Measurements from ENCODE around the gene CDH4.

CDH4 gene

DNA sequence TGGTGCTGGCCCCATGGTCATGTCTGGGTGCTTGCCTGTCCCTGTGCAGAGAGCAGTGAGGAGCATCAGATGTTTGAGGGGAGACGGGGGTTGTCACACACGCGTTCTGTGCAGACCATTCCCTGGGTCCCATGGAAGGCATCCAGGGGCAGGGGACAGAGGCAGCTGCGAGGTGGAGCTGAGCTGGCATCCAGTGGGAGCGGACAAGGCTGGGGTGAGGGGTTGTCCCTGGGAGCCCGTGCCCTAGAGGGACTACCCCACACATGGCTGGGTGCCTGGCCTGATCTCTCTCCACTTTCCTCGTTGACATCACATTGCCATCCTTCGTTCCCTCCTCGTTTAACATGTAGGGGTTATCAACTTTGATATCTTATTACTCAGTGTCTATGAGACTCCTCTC, 331.3 kb downstream of the CDH4 start:
- no peak for DNase-seq (ENCODE audit: low spot score)

DNA sequence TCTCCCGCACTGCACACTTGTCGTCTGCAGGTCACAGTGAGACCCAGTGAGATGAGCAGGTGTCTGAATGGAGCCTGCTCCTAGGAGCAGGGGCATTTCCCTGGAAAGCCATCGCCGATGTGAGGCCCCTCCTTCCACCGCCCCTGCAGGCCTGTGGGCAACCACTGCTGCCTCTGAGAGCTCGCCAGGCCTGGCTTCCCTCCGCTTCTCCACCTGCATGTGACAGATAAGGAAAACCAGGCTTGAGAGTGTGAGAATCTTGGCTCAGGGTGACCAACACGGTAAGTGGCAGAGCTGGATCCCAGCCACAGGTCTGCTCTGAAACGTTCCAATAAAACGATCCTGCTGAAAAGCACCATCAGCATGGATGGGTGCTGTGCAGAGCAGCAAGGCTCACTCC, 332.8 kb downstream of the CDH4 start:
- DNase-seq (ENCODE audit: low spot score): no peak

DNA sequence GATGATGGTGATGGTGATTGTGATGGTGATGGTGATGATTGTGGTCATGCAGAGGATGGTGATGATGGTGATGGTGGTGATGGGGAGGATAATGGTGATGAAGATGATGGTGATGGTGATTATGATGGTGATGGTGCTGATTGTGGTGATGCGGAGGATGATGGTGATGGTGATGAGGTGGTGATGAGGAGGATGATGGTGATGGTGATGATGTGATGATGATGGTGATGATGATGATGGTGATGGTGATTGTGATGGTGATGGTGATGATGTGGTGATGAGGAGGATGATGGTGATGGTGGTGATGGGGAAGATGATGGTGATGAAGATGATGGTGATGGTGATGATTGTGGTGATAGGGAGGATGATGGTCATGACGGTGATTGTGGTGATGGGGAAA, 333.7 kb downstream of the CDH4 start:
- no peak for DNase-seq (ENCODE audit: low spot score)

DNA sequence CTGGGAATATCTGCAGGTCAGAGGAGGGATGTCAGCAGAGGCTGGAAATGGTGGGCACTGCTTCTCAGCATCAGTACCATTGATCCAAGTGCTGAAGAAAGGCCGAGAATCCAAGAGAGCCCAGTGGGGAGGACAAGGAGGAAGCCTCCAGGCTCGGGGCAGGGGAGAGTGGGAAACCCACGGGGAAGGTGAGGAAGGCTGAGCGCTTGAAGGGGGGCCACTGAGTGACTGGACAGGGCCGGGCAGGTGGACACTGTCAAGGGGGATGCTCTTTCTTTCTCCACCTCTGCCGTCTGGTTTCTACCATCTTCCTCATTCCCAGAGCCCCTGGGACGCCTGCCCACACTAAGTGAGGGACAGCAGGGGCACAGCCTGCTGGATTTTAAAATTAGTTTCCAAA, 335.0 kb downstream of the CDH4 start:
- no peak for DNase-seq (ENCODE audit: low spot score)

DNA sequence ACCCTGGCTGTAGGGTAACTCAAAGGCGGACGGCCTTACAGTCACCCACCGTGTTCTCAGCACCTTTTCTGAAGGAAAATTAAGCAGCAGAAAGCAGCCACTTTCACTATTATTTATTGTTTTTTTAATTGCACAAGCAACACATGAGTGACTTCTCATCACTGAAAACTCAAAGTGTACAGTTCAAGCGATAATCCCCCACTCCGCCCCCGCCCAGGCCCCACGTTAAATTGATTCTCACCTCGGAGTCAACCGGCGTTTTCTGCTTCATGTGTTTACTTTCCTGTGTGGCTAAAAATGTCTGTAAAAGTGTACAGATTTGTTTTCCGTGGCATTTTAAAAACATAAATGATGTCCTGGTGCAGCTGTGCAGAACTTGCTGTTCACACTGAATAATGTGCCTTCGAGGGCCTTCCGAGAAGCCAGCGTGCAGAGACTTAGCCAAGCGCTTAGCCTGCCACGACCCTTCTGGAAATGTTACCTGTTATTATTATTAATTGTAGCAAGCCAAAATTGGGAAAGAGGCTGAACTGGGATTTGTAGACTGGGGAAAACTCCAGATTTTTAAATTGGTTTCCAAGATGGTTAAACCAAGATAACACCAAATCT, 335.7 kb downstream of the CDH4 start:
- DNase-seq (ENCODE audit: low spot score): no peak

DNA sequence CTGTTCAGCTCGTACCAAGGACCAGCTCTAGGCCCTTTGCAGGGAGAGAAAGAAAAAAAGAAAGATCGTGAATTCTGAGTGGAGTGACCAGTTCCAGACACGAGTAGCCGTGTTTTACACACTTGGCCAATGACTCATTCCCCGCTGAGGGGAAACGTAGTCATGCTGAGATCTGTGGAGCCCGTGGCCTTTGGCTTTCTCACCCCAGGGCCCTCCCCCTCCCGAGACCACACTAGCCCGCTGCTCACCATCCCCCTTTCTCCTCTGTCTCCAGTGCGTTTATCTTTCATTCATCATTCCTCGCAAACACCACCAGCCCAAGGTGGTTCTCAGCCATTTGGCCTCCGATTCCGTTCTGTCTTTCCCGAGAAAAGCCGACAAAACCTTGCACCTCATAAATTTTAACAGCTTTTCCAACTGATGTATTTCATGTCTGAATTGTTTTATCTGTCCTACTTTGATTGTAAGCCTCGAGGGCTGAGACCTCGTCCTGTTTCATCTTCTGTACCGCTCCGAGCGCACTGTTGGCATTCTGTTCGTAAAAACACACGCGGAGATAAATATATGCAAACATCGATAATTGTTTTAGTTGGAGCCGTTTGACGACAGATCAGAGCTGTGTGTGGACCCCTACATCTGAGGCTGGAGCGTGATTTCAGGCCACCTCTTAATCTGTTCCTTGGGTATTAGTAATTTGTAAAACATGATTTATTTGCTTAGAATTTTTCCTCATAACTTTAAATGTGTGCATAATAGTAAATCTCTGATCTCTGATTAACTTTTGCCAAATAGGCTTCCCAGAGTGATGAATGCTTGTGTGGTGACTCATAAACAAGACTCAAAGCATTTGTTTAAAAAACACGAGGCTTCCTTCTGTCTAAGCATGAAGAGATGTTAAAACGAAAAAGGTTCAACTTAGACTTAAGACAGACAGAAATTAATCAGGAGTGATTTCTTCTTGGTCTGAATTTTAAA, 336.6 kb downstream of the CDH4 start:
- no peak for DNase-seq (ENCODE audit: low spot score)

DNA sequence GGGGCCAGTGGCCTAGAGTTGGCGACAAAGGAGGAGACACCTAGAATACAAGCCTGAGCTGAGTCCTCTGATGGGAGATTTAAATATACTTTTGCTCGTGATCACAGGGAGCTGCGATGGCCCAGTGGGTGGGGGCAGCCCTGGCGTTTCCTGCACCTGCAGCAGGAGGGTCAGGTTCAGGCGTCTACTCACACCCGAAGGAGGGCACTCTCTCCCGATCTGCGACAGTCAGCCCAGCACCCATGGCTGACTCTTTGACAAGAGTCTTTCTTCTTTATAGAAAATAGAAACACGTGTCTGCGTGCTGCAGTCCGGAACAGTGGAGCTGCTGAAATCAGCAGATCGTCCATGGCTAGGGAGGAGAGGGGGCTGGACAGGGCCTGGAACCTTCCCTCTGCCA, 338.2 kb downstream of the CDH4 start:
- DNase-seq (ENCODE audit: low spot score): no peak

DNA sequence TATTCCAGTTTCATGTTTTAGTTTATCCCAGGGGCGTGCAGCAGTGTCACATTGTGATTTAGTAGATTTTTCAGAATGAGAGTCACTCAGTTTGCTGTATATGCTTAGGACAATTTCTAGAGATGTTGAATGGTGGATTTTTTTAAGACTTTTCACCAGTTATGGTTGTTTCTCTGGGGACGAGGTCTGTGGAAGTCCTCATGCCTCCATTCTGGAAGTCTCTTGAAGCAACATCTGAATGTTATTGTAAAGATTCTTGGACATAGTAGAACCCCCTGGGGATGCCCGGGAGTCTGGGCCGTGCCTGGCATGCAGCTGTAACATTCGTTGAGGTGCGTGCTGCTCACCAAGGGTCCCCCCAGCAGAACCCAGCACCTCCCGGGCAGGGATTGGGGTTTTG, 341.5 kb downstream of the CDH4 start:
- no peak for DNase-seq (ENCODE audit: low spot score)

DNA sequence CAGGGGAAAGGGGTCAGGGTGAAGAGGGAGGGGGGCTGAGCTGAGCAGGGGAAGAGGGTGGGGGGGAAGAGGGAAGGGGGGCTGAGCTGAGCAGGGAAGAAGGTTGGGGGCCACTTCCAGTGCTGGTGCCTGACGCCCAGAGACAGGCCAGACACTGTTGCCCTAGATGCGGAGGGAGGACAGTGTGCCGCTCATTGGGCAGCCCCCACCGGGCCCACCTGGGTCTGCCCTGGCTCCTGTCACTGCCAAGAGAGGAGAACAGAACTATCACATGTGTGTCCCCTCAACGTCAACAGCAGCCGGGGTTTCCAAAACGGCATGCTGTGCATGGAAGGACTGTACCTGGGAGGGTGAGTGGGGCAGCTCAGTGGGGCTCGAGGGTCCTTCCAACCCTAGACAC, 342.1 kb downstream of the CDH4 start:
- DNase-seq (ENCODE audit: low spot score): no peak

DNA sequence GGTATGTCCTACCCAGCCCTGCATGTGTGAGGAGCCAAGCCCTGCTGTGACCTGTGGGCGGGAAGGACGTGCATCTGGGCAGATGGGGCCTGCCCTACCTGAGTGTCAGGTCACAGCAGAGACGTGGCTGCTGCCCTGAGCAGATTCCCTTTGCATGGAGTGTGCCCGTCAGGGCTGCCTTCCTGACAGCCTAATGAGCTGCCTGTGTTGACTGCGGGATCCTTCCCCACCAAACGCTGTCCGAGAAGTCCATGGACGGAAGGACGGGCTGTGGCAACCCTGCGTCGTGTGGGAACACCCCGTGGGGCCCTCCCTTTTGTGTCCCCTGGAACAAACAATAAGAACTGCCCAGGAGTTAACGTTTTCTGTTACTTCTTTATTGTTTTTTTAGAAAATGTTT, 343.2 kb downstream of the CDH4 start:
- DNase-seq (ENCODE audit: low spot score): no peak

DNA sequence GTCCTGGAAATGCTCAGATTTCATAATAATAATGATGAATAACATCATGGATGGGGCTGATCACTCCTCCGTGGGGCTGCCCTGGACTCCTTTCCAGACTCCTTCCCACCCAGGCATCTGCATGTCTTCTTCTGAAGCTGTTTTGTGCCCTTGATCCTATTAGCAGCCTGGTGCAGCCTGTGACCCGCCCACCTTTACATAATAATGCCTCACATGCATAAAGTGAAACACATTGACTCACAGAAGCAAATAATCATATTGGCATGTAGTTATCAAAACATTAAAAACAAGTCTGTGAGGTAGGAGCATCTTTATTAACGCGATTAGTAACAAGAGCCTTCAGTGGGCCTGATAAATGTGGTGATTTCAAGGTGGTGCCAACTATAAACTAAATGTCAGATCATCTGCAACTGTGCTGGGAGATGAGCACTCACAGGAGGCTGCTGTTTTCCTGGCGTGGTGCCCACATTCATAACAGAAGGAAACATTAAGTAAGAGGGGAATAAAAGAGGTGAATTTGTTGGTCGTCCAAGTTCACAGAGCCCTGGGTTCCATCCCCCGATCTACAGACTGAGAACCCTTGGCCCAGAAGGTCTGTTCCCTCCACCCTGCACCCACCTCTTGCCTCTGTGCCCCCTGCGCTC, 344.7 kb downstream of the CDH4 start:
- DNase-seq (ENCODE audit: low spot score): no peak

DNA sequence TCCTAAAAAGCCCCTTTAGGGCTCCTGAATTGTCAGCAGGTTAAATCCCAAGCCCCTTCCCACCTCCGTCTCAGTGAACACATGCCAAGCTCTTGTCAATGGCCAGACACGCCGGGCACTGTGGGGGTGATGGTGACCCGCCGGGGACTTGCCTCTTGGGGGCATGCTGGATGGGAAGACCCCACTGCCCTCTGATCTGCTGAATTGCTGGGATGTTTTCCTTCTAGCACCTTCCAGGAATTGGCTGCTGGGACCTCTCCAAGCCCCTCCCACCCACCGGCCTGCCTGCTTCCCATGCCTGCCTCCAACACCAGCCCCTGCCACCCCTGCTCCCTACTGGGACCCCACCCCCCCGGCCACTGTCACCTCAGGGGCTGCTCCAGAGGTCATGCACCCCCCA, 345.9 kb downstream of the CDH4 start:
- DNase-seq (ENCODE audit: low spot score): no peak

DNA sequence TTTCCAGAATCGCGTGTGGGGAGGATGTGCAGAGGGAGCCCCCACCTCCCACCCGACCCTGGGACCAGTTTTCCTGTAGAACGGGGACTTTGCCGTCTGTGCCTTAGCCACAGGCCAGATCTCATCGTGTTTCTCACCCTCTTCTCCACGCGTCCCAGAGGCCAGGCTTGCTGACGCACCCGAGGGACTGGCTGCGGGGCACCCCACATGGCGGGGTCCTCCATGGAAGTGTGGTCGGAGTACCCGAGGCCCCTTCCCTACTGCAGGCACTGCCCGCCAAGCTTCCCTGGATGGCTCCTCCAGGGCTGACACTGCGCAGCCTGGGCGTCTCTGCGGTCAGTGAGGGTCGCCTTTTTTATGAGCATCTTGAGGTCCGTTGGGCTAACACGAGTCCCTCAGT, 346.5 kb downstream of the CDH4 start:
- DNase-seq (ENCODE audit: low spot score): no peak

DNA sequence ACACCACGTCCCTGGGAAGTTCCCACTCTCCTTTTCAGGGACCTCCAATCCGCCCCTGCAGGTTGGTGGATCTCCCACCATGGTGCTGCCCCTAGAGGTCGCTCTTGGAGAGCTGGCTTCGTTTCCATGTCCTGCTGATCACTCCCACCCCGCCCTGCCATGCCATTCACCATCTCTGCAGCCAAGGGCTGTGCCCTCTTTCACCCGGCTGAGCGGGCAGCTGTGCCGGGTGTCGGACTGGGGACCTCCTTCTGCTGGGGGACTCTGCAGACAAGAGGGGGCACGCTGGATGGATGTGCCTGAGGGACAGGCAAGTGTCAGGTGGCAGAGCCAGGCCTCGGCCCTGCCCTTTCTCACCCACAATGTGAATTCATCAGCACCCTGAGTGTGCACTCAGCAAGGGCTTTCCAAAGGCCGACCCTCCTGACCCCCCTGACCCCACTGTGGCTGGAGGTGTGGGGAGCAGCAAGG, 347.0 kb downstream of the CDH4 start:
- DNase-seq (ENCODE audit: low spot score): no peak

DNA sequence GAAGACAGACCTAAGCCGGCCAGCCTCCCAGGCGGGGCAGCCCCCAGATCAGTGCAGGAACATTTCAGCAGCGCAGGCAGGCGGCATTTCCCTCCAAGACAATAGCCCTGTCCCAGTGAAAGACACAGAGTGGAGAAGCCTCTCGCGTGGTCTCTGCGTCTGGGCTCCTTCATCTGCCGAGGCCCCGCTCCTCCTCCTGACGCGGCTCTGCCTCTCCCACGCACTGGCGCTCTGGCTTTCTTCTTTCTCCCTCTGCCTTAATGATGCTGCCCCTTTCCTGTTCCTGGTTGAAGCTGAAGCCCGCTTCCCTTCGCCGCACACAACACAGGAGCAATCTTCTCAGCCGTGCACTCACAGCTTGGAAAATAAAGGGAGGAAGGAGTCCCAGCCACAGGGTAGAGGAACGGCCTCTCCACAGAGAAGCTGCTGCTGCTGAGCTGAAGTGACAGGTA, 347.5 kb downstream of the CDH4 start:
- no peak for DNase-seq (ENCODE audit: low spot score)

DNA sequence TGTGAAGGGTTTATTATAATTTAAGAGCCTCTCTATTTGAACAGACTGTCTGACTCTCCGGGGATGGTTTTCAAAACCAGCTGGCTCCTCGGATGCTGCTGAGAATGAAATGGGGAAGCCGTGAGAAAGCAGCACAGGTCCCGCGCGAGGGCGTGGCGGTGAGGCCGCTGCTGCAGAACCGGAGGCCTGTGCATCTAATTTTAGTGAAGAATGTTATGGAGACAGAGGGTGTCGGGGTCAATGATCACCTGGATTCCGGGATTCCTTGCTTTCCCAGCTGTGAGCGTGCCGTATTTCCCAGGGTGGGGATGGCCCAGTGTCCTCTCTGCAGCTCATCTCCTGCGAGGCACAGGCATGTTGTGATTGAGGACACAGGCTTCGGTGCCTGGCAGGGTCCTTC, 348.0 kb downstream of the CDH4 start:
- DNase-seq (ENCODE audit: low spot score): no peak

DNA sequence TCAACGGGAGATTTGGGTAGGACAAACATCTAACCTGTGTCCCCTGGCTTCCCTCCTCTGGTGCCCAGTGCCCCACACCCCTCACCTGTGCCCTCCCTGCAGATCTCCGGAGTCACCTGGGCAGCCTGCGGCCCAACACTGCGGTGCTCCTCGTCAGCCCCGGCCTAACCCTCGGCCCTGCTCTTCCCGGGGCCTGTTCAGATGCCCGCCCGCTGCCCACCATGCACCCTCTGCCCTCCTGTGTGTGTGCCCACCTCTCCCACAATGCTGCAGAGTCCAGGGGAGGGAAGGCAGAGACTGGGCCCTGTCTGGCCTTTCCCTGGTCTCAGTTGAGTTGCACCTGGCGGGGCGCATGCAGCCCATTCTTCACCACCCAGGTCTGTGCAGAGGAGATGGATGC, 349.3 kb downstream of the CDH4 start:
- DNase-seq (ENCODE audit: low spot score): no peak

DNA sequence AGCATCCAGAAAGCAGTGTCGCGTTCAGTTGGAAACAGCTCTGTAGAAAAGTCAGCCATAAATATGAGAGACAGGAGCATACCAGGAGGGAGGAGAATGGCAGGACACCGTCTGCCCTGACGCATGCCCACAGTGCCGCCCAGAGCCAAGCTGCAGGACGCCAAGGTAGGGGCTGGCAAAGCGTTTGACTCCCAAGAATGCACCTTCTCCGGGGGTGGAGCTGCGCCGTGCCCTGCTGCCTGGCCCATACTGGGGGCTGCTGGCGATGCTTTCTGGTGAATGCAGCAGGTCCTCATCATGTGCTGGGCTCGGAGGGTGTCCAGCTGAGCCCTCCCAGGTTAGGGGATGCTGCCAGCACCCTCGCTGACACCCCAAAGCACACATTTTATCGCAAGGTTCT, 349.8 kb downstream of the CDH4 start:
- no peak for DNase-seq (ENCODE audit: low spot score)

DNA sequence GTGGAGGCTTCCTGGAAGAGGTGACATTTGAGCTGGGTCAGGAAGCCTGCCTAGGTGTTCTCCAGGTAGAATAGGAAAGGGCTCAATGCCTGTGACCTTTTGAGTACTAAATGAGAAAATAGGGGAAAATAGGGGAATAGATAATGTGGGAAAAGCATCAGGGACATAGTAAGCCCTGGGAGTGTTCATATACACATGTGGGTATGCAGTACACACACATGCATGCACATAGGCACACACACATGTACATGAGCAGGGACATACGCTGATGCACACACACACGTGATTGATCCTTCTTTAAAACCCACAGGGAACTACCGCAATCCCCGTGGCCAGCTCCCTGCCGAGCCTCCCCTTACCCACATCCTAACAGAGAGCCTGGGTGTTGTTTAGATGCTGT, 351.7 kb downstream of the CDH4 start:
- DNase-seq (ENCODE audit: low spot score): no peak

DNA sequence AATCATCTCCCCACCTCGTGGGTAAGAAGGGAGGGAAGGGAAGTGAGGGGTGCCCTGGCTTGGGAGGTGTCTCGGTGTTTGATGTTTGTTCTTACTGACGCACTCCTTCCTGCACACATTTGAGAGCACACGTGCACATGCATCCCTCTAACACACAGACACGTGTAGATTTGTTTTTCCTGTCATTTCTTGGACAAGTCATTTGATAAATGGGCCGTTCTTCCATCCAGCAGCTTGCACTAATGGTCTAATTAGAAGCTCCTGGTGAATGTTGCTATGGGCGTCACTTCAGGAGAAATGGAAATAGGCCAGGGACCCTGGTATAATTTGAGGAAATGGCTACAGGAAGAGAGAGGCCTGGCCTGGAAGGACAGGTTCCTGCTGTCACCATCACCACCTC, 352.5 kb downstream of the CDH4 start:
- no peak for DNase-seq (ENCODE audit: low spot score)

DNA sequence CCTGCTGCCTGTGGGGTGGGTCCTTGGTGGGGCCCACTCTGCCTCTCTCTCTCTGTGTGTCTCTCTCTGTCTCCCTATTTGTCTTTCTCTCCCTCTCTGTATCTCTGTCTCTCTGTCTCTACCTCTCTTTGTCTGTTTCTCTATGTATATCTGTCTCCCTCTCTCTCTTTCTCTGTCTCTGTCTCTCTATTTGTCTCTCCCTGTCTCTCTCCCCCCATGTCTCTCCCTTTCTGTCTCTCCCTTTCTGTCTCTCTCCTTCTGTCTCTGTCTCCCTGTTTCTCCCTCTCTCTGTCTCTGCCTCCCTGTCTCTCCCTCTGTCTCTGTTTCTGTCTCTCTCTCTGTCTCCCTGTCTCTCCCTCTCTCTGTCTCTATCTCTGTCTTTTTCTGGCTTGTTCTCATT, 353.2 kb downstream of the CDH4 start:
- no peak for DNase-seq (ENCODE audit: low spot score)

DNA sequence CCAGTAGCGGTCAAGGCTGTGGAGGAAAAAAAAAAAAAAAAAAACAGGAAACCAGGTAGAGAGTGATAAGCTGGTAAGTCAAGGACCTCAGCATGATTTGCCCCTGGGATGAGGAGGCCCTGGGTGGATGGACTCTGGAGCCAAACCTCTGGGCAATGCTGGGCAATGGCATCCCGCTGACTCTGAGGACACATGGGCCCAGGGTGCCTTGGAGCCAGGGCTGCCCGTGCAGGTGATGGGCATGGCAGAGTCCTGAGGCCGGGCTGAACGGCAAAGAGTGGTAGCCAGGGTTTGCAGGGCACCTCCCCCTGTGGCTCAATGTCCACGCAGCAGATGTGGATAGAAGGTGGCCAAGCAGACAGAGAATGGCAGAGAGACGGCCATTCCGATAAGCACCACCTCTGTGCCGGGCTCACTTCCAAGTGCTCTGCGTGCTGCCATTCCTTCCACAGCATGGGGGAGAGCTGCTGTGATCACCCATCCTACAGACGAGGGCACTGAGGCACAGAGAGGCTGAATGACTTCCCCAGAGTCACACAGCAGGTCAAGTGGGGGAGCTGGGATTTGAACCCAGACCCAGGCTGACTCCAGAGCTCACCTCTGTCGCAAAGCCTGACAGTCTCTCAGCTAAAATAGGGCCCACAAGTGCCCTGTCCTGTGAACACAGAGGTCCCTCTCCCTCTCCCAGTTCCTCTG, 353.9 kb downstream of the CDH4 start:
- DNase-seq (ENCODE audit: low spot score): no peak
